ACHN (cell line): ENCODE measurements around the gene CCDC78.

Experiments used
- DNase-seq: peaks from one replicate; pipeline ENCODE4 v3.0.0-alpha.2; 2015
- in situ Hi-C: cut with HindIII; loops from 2 replicates; pipeline ENCODE4 v1.10.0; 2017; ENCODE audit warnings: low sequenced_read_pairs, low pct_ligation_motif_present, low pct_unique_long_range_greater_than_20kb

Gene CCDC78

GRCh38 chr16:728890-729744, 2.9 kb upstream of the CCDC78 start:
- no peak for DNase-seq
- in situ Hi-C loops: no loop called here

- in situ Hi-C loops: no loop called here
Observed at GRCh38 chr16:728131-728889, 2.1 kb upstream of the CCDC78 start.

GRCh38 chr16:727291-727977, 1.2 kb upstream of the CCDC78 start:
- in situ Hi-C loops: no loop called here
- no peak for DNase-seq

More at GRCh38 chr16:728131-728889, 2.1 kb upstream of the CCDC78 start:
- DNase-seq: peak; percentile 91

- DNase-seq: no peak
- in situ Hi-C loops: no loop called here
Observed at GRCh38 chr16:726188-726437, 130 bp downstream of the CCDC78 start.

- in situ Hi-C loops: no loop called here
- DNase-seq: no peak
Observed at GRCh38 chr16:725463-726187, 618 bp downstream of the CCDC78 start.

- in situ Hi-C loops: no loop called here
- no peak for DNase-seq
Observed at GRCh38 chr16:725041-725376, 1.2 kb downstream of the CCDC78 start.

GRCh38 chr16:724188-725040, 1.8 kb downstream of the CCDC78 start:
- in situ Hi-C loops: no loop called here
- no peak for DNase-seq

- DNase-seq: no peak
- in situ Hi-C loops: no loop called here
Observed at GRCh38 chr16:723695-724094, 2.5 kb downstream of the CCDC78 start.

GRCh38 chr16:722835-723633, 3.2 kb downstream of the CCDC78 start:
- in situ Hi-C loops: no loop called here
- DNase-seq: no peak

GRCh38 chr16:721765-722540, 4.3 kb downstream of the CCDC78 start:
- in situ Hi-C loops: no loop called here
- no peak for DNase-seq

GRCh38 chr16:720990-721764, 5.1 kb downstream of the CCDC78 start, which contains the start of gene ANTKMT:
ANTKMT (plus strand) TSS chr16:721146; CDS start chr16:721275, 129 bp downstream.
- in situ Hi-C loops: no loop called here
- peak; percentile 91 for DNase-seq

- DNase-seq: peak; percentile 93
- in situ Hi-C loops: no loop called here
Observed at GRCh38 chr16:720447-720989, 5.7 kb downstream of the CCDC78 start.

GRCh38 chr16:719815-720446, 6.3 kb downstream of the CCDC78 start:
- peak; percentile 72 for DNase-seq

GRCh38 chr16:718922-719321, 7.3 kb downstream of the CCDC78 start:
- in situ Hi-C loops: no loop called here
- DNase-seq: no peak

More at GRCh38 chr16:719815-720446, 6.3 kb downstream of the CCDC78 start:
- in situ Hi-C loops: no loop called here

GRCh38 chr16:718389-718788, 7.9 kb downstream of the CCDC78 start:
- in situ Hi-C loops: no loop called here
- no peak for DNase-seq
